ENCODE data around the gene MRPL58. TPM values are rescaled to one million over a fixed set of nuclear protein-coding genes. Genes with fewer than 3 reads are reported as not detected.

MRPL58 gene
- total RNA-seq, 1 experiment from 2014 or later = 41.9 TPM

GRCh38 chr17:75065562-75066151, 53.2 kb downstream of the MRPL58 start:
- Mint-ChIP-seq H3K36me3 (peaks cover 42% of the 10 kb centered on the region), H3K4me1 (no peaks in the 10 kb centered on the region), H3K27ac (peak overlapping the region; percentile 72), H3K9me3 (no peaks in the 10 kb centered on the region), H3K4me3 (no peak overlapping the region), H3K27me3 (ENCODE audit: low read depth) (no peaks in the 10 kb centered on the region)
- DNase-seq (ENCODE audit: low spot score) (no peak), ATAC-seq (no peak)
- POLR2A ChIA-PET = no interaction called here
- CTCF ChIA-PET = interaction anchor here (1.0 to 3.3 kb wide), 3 partner anchors 11 to 23 kb away, joined by 4 to 18 read pairs (median 5); partner anchors contain the start of gene SLC16A5
- TF ChIP-seq USF1 (CRISPR knock-in tag; IDR thresholded peaks at IDR 0.05) (no peak), ZBTB43 (CRISPR knock-in tag; IDR thresholded peaks at IDR 0.05) (no peak), NFE2L1 (CRISPR knock-in tag; IDR thresholded peaks at IDR 0.05) (no peak)

GRCh38 chr17:75067856-75068255, 55.4 kb downstream of the MRPL58 start:
- DNase-seq (ENCODE audit: low spot score) (no peak), ATAC-seq (no peak)
- H3K36me3 Mint-ChIP-seq = peaks cover 20% of the 10 kb centered on the region
- ChIA-PET POLR2A (no interaction called here), CTCF (interaction anchor here (0.5 to 2.9 kb wide), 11 partner anchors 8 to 174 kb away, joined by 3 to 11 read pairs (median 3); partner anchors contain the start of genes NT5C and SLC16A5)
- peak overlapping the region; percentile 89 for H3K27ac Mint-ChIP-seq
- no peak overlapping the region for H3K4me3 Mint-ChIP-seq
- H3K27me3 Mint-ChIP-seq (ENCODE audit: low read depth) = no peaks in the 10 kb centered on the region
- no peaks in the 10 kb centered on the region for H3K4me1 Mint-ChIP-seq
- no peaks in the 10 kb centered on the region for H3K9me3 Mint-ChIP-seq
- TF ChIP-seq HMGXB4 (CRISPR knock-in tag; IDR thresholded peaks at IDR 0.05) (no peak), NFATC4 (CRISPR knock-in tag; IDR thresholded peaks at IDR 0.05) (no peak), NR1H2 (CRISPR knock-in tag; IDR thresholded peaks at IDR 0.05) (no peak), ATF1 (CRISPR knock-in tag; IDR thresholded peaks at IDR 0.05) (no peak), TEAD1 (CRISPR knock-in tag; IDR thresholded peaks at IDR 0.05) (no peak), ZNF416 (CRISPR knock-in tag; IDR thresholded peaks at IDR 0.05) (no peak), ATF3 (CRISPR knock-in tag; conservative IDR thresholded peaks at IDR 0.05) (no peak), E2F5 (CRISPR knock-in tag; IDR thresholded peaks at IDR 0.05) (no peak), AFF4 (CRISPR knock-in tag; IDR thresholded peaks at IDR 0.05; ENCODE audit: borderline replicate concordance) (no peak), ZNF138 (CRISPR knock-in tag; conservative IDR thresholded peaks at IDR 0.05) (no peak), PREB (CRISPR knock-in tag; IDR thresholded peaks at IDR 0.05; ENCODE audit: borderline replicate concordance) (no peak), SMAD4 (CRISPR knock-in tag; IDR thresholded peaks at IDR 0.05) (no peak)

Measured in WTC11 (cell line).